Liver (tissue), 9 donors: ENCODE measurements around the gene SSPN. TPM values are rescaled to one million over a fixed set of nuclear protein-coding genes. Genes with fewer than 3 reads are reported as not detected.

ENCODE experiments used
- DNase-seq: peaks from one replicate; pipeline ENCODE4 v3.0.0-alpha.2; 2017; ENCODE audit warnings: low spot score
- H3K27ac ChIP-seq, 2 donors: one replicate each; pipeline ENCODE4 v1.7.0; 2013; ENCODE audit warnings: inconsistent platforms in 2 of 2, low read length in 2 of 2, control low read depth in 1 of 2, low read depth in 1 of 2, mild to moderate bottlenecking in 1 of 2
- H3K27me3 ChIP-seq, 4 donors: one replicate each; pipeline versions ENCODE4 v1.6.1 to v1.7.0; 2013; ENCODE audit warnings: low read length in 3 of 4, inconsistent platforms in 1 of 4, mild to moderate bottlenecking in 1 of 4, moderate library complexity in 1 of 4; ENCODE audit not compliant: control insufficient read depth in 4 of 4, insufficient read depth in 4 of 4
- H3K36me3 ChIP-seq, 4 donors: one replicate each; pipeline versions ENCODE4 v1.6.1 to v1.7.0; 2013; ENCODE audit warnings: low read length in 3 of 4, mild to moderate bottlenecking in 3 of 4, low read depth in 1 of 4, moderate library complexity in 1 of 4; ENCODE audit not compliant: control insufficient read depth in 4 of 4, insufficient read depth in 3 of 4
- H3K4me1 ChIP-seq, 4 donors: one replicate each; pipeline versions ENCODE4 v1.6.1 to v1.7.0; 2013; ENCODE audit warnings: low read length in 3 of 4, mild to moderate bottlenecking in 3 of 4, moderate library complexity in 1 of 4; ENCODE audit not compliant: control insufficient read depth in 4 of 4, insufficient read depth in 4 of 4
- H3K4me3 ChIP-seq, 3 donors: one replicate each; pipeline versions ENCODE4 v1.6.1 to v1.7.0; 2013; ENCODE audit warnings: low read length in 3 of 3, control low read depth in 1 of 3, low read depth in 1 of 3, mild to moderate bottlenecking in 1 of 3
- H3K9ac ChIP-seq, 2 donors: one replicate each; pipeline ENCODE4 v1.7.0; 2013; ENCODE audit warnings: low read length in 2 of 2, mild to moderate bottlenecking in 2 of 2, moderate library complexity in 2 of 2, control low read depth in 1 of 2, low read depth in 1 of 2
- H3K9me3 ChIP-seq, 4 donors: one replicate each; pipeline versions ENCODE4 v1.6.1 to v1.7.0; 2013; ENCODE audit warnings: low read length in 3 of 4; ENCODE audit not compliant: control insufficient read depth in 4 of 4
- CTCF ChIP-seq: fragments of 150-350 bp; IDR thresholded peaks from 2 replicates; pipeline ENCODE4 v1.5.1; 2017; ENCODE audit warnings: improper control_type of control experiment, low read depth, low read length; ENCODE audit not compliant: missing input control
- EGR1 ChIP-seq, 2 donors: IDR thresholded peaks; 2 replicates each; pipeline ENCODE4 v1.6.1; 2016 to 2018; ENCODE audit warnings: antibody characterized with exemption in 2 of 2, low read depth in 2 of 2
- FOXA1 ChIP-seq: IDR thresholded peaks from 2 replicates; pipeline ENCODE4 v1.6.1; 2016; ENCODE audit warnings: antibody characterized with exemption
- FOXA2 ChIP-seq: IDR thresholded peaks from 2 replicates; pipeline ENCODE4 v1.6.1; 2016; ENCODE audit warnings: antibody characterized with exemption
- GABPA ChIP-seq, 2 donors: IDR thresholded peaks in 1 of 2; conservative IDR thresholded peaks in 1 of 2; 2 replicates each; pipeline ENCODE4 v1.6.1; 2016; ENCODE audit warnings: antibody characterized with exemption in 2 of 2, mild to moderate bottlenecking in 1 of 2, moderate library complexity in 1 of 2
- HNF4A ChIP-seq, 2 donors: conservative IDR thresholded peaks; 2 replicates each; pipeline ENCODE4 v1.6.1; 2016; ENCODE audit warnings: antibody characterized with exemption in 2 of 2, mild to moderate bottlenecking in 2 of 2
- HNF4G ChIP-seq: IDR thresholded peaks from 2 replicates; pipeline ENCODE4 v1.6.1; 2016; ENCODE audit warnings: antibody characterized with exemption
- JUND ChIP-seq, 2 donors: IDR thresholded peaks; 2 replicates each; pipeline ENCODE4 v1.6.1; 2016; ENCODE audit warnings: antibody characterized with exemption in 2 of 2
- MAX ChIP-seq: IDR thresholded peaks from 2 replicates; pipeline ENCODE4 v1.6.1; 2016; ENCODE audit warnings: antibody characterized with exemption
- NR2F2 ChIP-seq: IDR thresholded peaks from 2 replicates; pipeline ENCODE4 v1.6.1; 2016; ENCODE audit warnings: antibody characterized with exemption
- RAD21 ChIP-seq, 2 donors: IDR thresholded peaks; 2 replicates each; pipeline ENCODE4 v1.6.1; 2016; ENCODE audit warnings: antibody characterized with exemption in 2 of 2, mild to moderate bottlenecking in 2 of 2
- REST ChIP-seq: IDR thresholded peaks from 2 replicates; pipeline ENCODE4 v1.6.1; 2016; ENCODE audit warnings: antibody characterized with exemption, mild to moderate bottlenecking
- RXRA ChIP-seq, 2 donors: IDR thresholded peaks; 2 replicates each; pipeline ENCODE4 v1.6.1; 2017 to 2018; ENCODE audit warnings: antibody characterized with exemption in 2 of 2, mild to moderate bottlenecking in 1 of 2
- SP1 ChIP-seq: IDR thresholded peaks from 2 replicates; pipeline ENCODE4 v1.6.1; 2018; ENCODE audit warnings: antibody characterized with exemption, mild to moderate bottlenecking
- TAF1 ChIP-seq: conservative IDR thresholded peaks from 2 replicates; pipeline ENCODE4 v1.6.1; 2016; ENCODE audit warnings: antibody characterized with exemption, mild to moderate bottlenecking
- YY1 ChIP-seq: IDR thresholded peaks from 2 replicates; pipeline ENCODE4 v1.6.1; 2016; ENCODE audit warnings: antibody characterized with exemption, mild to moderate bottlenecking
- ZBTB33 ChIP-seq: IDR thresholded peaks from 2 replicates; pipeline ENCODE4 v1.6.1; 2016; ENCODE audit warnings: antibody characterized with exemption
- WGBS: extraction: QIAGEN DNeasy Blood & Tissue Kit; methylation state at CpG from one replicate; pipeline ENCODE4 v1.1.7; 2013; 5-methylcytosine and 5-hydroxymethylcytosine counted together
- polyA plus RNA-seq, 2 donors: library from polyadenylated mRNA; stranded (reverse) in 1 of 2; unstranded in 1 of 2; fragments of 200-250 nt in 1 of 2; fragments of >200 nt in 1 of 2; fragmentation: Nextera tagmentation in 1 of 2; extraction: Ambion mirVana in 1 of 2; gene quantifications; one replicate each; pipeline versions ENCODE4 v1.2.1 to v1.2.3, GENCODE V29; 2013 to 2015
- total RNA-seq, 2 donors: library from RNA; depleted of rRNA; stranded (reverse); fragments of >200 nt; gene quantifications; one replicate each; pipeline ENCODE4 v1.2.3, GENCODE V29; 2014
- TF ChIP-seq, protein P1 (sequence below): IDR thresholded peaks from 2 replicates; pipeline ENCODE4 v1.6.1; 2016; ENCODE audit warnings: antibody characterized with exemption
- donor health status: healthy.
- donor health status: healthy.
- donor health status: healthy.
- donor health status: healthy.
- donor health status: healthy.

SSPN gene
- total and polyA plus RNA-seq, 4 donors = 0.33 to 0.67 (median 0.46) TPM

GRCh38 chr12:26162174-26162573 lies 33.2 kb upstream of the SSPN start:
- H3K4me1 ChIP-seq = no peaks in the 10 kb centered on the region
- no peak for TF ChIP-seq SP1
- TF ChIP-seq ZBTB33 = no peak
- no peak for TF ChIP-seq REST
- TF ChIP-seq EGR1 (IDR thresholded peaks at IDR 0.05; ENCODE audit: low read depth in 2 of 2) = no peak
- TF ChIP-seq RAD21 (IDR thresholded peaks at IDR 0.05) = no peak
- TF ChIP-seq MAX = no peak
- TF ChIP-seq CTCF = no peak
- no peak for TF ChIP-seq FOXA1
- TF ChIP-seq YY1 = no peak
- no peak for TF ChIP-seq HNF4G
- no peak for TF ChIP-seq GABPA (IDR thresholded peaks at IDR 0.05 in 1 of 2, conservative IDR thresholded peaks at IDR 0.05 in 1 of 2)
- no peak for TF ChIP-seq NR2F2
- TF ChIP-seq FOXA2 = no peak
- TF ChIP-seq, protein P1, sequence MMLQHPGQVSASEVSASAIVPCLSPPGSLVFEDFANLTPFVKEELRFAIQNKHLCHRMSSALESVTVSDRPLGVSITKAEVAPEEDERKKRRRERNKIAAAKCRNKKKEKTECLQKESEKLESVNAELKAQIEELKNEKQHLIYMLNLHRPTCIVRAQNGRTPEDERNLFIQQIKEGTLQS = no peak
- TF ChIP-seq RXRA (IDR thresholded peaks at IDR 0.05) = no peak
- TF ChIP-seq TAF1 = no peak
- no peak for TF ChIP-seq JUND (IDR thresholded peaks at IDR 0.05)
- no peak for TF ChIP-seq HNF4A (conservative IDR thresholded peaks at IDR 0.05)

More at GRCh38 chr12:26162174-26162573, 33.2 kb upstream of the SSPN start:
- Histone ChIP-seq H3K27ac (no peak overlapping the region), H3K27me3 (peaks cover 0 to 5% (median under 1%) of the 10 kb centered on the region in 4 donors), H3K36me3 (no peaks in the 10 kb centered on the region), H3K4me3 (no peak overlapping the region), H3K9ac (no peak overlapping the region), H3K9me3 (no peaks in the 10 kb centered on the region)
- 79% methylated on average over 1 of the region's 1 CpG for WGBS
- no peak for DNase-seq
